GM12891 (cell line): ENCODE results near the gene EVI5L.

Source experiments
- PAX5 ChIP-seq: IDR thresholded peaks from 2 replicates; pipeline ENCODE4 v1.6.1; 2011; ENCODE audit warnings: low read length, moderate library complexity, mild to moderate bottlenecking; ENCODE audit not compliant: insufficient read depth, severe bottlenecking
- POLR2A ChIP-seq: IDR thresholded peaks from 2 replicates; pipeline ENCODE4 v1.6.1; 2011; ENCODE audit warnings: low read depth, low read length, control low read depth
- POLR2AphosphoS5 ChIP-seq: IDR thresholded peaks from 2 replicates; pipeline ENCODE4 v1.6.1; 2011; ENCODE audit warnings: low read depth, low read length, control low read depth
- SPI1 ChIP-seq: IDR thresholded peaks from 2 replicates; pipeline ENCODE4 v1.6.1; 2011; ENCODE audit warnings: low read depth, low read length, control low read depth
- TAF1 ChIP-seq: IDR thresholded peaks from 2 replicates; pipeline ENCODE4 v1.6.1; 2011; ENCODE audit warnings: low read depth, low read length, control low read depth

DNA sequence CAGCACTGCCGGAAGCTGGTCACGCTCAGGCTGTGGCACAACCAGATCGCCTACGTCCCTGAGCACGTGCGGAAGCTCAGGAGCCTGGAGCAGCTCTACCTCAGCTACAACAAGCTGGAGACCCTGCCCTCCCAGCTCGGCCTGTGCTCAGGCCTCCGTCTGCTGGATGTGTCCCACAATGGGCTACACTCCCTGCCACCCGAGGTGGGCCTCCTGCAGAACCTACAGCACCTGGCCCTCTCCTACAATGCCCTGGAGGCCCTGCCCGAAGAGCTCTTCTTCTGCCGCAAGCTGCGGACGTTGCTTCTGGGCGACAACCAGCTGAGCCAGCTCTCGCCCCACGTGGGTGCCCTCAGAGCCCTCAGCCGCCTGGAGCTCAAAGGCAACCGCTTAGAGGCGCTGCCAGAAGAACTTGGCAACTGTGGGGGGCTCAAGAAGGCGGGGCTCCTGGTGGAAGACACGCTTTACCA lies 70.4 kb downstream of the EVI5L start:
- TF ChIP-seq POLR2A, result no peak
- TF ChIP-seq TAF1, result no peak
- TF ChIP-seq POLR2AphosphoS5, result no peak
- TF ChIP-seq SPI1, result no peak
- no peak for TF ChIP-seq PAX5
